HG03520 (cell line): ENCODE data around the gene PHF23.
A peak's percentile ranks its signal among the peaks of the same experiment; 100 is the strongest.

Experiments used
- ATAC-seq: cut with Tn5 transposase; IDR thresholded peaks from one replicate; pipeline ENCODE4 v1.9.1; 2021; ENCODE audit warnings: mild to moderate bottlenecking, moderate library complexity; ENCODE audit not compliant: unreplicated experiment

PHF23 gene

DNA sequence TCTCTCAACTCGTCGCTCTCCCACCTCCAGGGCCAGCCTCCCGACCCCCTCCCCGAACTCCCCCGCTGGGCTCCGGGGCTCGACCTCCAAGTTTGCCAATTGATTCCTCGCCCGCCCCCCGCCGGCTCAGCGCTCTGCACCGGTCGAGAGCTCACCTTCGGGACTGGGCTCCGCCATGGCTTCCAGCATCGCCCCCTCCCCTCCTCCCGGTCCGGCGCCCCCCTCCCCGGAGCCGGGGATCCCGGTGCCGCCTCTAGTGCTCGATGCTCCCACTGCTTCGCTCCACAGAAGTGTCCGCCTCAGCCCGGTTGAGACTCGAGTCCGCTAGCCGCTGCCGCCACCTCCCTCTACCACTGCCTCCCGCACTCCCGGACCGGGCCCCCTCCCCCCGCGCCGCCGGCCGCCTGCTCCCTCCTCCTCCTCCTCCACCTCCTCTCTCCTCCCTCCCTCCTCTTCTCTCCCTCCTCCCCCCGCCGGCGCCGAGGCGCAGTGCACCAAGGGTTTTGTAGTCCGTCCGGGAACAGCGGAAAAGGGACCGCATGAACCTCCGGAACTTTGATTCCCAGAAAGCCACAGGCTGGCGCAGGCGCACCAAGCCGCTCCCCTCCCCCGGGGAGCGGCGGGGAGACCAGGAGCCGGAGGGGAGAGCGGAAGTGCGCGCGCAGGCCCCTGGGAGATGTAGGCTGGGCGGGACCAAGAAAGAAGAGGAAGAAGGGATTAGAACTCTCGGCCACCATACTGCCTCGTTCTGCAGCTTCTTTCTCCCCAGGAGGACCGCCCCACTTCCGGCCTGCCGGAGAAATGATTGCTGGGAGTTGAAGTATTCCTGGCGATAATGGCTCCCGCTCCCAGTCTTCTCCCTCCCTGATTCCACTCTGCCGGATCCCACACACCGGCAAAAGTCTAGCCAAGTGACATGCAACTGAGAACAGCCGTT, at the start of gene PHF23:
Gene PHF23 (minus strand): TSS at position 367 of the 937 bp plus-strand sequence. CDS start 178 bp downstream, at position 189.
- peak; percentile 39 for ATAC-seq

DNA sequence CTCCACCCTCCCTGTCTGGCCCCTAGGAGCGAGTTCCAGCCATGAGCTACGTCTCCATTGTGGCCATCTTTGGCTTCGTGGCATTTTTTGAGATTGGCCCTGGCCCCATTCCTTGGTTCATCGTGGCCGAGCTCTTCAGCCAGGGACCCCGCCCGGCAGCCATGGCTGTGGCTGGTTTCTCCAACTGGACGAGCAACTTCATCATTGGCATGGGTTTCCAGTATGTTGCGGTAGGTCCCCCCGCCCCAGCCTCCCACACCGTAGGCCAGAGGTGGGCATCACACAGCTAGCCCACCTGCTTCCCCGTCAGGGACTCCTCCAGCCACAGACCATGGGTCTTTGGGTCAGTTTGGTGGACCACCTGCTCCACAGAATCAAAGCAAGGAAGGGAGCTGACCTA, 46.4 kb upstream of the PHF23 start:
- no peak for ATAC-seq

DNA sequence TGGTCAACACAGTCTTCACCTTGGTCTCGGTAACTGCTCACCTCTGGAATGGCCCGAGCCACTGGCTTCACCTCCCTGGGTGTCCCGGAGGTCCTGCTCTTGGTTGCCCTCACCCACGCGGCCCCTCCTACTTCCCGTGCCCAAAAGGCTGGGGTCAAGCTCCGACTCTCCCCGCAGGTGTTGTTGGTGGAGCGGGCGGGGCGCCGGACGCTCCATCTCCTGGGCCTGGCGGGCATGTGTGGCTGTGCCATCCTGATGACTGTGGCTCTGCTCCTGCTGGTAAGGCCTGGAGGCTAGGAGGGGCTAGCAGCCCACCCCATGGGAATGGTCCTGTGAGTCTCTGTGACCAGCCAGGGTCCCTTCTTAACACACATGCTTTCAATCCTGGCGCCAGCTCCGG, 45.7 kb upstream of the PHF23 start:
- ATAC-seq = no peak

DNA sequence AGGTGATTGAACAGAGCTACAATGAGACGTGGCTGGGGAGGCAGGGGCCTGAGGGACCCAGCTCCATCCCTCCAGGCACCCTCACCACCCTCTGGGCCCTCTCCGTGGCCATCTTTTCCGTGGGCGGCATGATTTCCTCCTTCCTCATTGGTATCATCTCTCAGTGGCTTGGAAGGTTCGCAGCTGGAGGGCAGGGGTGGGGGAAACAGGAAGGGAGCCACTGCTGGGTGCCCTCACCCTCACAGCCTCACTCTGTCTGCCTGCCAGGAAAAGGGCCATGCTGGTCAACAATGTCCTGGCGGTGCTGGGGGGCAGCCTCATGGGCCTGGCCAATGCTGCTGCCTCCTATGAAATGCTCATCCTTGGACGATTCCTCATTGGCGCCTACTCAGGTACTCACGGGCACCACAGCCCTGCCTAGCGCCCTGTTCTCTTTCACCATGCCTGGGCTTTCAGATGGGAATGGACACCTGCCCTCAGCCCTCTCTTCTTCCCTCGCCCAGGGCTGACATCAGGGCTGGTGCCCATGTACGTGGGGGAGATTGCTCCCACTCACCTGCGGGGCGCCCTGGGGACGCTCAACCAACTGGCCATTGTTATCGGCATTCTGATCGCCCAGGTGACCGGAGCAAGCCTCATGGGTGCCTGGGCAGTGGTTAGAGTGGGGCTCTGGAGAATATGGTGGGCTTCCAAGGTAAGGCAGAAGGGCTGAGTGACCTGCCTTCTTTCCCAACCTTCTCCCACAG, 44.4 kb upstream of the PHF23 start:
- no peak for ATAC-seq

DNA sequence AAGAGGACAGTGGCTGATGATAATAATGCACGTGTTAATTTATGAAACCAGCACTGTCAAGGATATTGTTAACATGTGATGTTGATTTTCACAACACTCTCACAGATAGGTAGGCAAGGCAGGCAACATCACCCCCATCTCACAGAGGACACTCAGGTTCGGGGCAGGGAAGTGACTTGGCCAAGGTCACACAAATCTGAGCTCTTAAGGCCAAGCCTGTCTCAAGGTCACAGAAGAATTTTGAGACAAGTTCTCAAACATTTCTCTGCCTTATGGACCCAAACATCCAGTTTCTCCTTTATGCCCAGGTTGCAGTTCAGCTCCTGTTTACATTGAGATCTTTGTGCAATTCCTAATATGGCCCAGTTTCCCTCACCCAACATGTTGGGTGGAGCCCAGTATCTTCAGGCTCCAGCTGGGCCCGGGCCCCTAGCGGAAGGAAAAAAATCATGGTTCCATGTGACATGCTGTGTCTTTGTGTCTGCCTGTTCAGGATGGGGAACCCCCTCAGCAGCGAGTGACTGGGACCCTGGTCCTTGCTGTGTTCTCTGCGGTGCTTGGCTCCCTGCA, 43.6 kb upstream of the PHF23 start:
- no peak for ATAC-seq

DNA sequence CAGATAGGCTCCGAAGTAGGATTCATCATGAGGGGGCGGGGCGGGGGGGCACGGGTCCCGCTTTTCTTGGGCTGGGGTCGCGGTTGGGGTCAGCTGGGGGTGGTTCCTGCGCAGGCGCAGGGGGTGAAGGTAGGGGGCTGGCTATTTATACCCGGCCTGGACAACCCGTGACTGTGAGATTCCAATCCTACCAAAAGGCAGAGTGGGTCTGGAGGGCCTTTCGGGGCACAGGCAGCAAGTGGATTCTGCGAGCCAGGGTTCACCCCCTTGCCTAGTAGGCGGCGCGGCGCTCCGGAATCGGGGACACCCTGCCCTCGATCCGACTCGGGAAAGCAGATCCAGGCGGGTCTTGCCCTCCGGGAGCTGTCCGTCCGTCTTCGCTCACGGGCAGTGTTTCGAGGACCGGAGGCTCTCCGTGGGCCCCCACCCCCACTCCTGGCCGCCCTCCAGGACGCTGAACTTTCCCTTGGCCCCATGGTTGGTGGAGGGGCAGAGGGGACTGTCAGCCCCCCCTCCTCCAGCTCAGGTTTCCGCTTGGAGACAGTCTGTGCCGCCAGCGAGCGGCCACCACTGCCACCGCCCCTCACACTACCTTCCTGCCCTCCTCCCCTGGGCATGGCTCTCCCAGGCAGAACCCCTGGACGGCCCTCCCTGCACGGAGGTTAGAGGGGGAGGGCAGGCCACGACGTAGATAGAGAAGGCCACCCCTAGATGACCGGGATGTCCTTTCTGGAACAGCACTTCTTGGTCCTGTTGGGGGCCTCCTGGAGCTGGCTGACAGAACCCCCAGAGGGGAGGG, 42.9 kb upstream of the PHF23 start:
- ATAC-seq = no peak

DNA sequence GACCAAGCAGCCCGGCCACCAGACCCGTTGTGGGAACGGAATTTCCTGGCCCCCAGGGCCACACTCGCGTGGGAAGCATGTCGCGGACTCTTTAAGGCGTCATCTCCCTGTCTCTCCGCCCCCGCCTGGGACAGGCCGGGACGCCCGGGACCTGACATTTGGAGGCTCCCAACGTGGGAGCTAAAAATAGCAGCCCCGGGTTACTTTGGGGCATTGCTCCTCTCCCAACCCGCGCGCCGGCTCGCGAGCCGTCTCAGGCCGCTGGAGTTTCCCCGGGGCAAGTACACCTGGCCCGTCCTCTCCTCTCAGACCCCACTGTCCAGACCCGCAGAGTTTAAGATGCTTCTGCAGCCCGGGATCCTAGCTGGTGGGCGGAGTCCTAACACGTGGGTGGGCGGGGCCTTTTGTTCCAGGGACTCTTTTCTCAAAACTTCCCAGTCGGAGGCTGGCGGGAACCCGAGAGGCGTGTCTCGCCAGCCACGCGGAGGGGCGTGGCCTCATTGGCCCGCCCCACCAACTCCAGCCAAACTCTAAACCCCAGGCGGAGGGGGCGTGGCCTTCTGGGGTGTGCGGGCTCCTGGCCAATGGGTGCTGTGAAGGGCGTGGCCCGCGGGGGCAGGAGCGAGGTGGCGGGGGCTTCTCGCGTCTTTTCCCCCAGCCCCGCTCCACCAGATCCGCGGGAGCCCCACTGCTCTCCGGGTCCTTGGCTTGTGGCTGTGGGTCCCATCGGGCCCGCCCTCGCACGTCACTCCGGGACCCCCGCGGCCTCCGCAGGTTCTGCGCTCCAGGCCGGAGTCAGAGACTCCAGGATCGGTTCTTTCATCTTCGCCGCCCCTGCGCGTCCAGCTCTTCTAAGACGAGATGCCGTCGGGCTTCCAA, 42.1 kb upstream of the PHF23 start, which contains the start of gene SLC2A4:
Gene SLC2A4 (plus strand): TSS at position 645 of the 879 bp plus-strand sequence. CDS start 217 bp downstream, at position 862.
- no peak for ATAC-seq

DNA sequence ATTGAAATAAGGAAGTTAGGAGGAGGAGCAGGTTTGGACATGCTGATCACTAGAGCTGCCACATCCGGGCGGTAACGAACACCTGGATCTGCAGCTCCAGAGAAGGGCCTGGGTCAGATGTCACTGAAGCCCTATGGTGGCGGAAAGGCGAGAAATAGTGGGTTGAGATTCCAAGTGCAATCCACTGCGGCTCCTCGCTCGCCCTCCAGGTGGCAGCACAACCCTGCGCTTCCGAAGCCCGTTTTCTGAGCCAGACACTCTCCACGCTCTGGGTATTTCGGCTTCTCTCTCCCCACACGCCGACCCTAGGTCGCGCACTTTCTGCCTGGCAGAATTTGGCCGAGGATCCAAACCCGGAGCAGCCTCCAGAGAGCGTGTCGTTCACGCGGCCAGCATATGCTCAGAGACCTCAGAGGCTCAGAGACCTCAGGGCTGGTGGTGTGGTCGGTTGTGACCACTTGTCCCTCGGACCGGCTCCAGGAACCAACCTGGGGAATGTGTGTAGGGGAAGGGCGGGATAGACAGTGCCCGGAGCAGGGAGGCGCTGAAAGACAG, 41.3 kb upstream of the PHF23 start:
- ATAC-seq = no peak

DNA sequence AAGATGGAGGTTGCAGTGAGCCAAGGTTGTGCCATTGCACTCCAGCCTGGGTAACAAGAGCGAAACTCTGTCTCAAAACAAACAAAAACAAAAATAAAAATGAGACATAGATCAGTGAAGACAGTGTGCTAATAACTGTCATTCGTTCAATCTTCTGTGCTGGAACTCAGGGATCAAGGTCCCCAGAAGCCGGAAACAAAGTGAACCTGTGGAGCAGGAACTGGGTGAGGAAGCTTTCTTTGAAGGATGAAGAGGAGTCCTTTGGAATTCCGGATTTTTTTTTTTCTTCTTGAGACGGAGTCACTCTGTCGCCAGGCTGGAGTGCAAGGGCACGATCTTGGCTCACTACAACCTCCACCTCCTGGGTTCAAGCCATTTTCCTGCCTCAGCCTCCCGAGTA, 40.2 kb upstream of the PHF23 start:
- no peak for ATAC-seq

DNA sequence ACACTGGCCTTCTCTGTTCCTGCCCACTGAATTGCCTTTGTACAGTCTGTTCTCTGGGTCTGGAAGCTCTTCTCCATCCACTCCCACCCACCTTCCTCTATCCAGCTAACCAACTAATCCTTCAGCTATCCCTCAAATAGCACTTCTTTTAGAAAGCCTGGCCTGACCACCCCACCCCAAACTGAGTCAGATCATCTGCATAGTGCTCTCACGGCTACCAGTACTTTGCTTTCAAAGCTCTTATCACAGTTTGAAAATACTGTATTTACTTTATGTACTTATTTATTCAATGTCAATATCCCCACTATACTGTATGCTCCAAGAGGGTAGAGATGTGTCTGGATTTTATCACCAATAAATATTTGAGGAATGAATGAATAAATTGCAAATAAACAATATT, 27.5 kb upstream of the PHF23 start:
- no peak for ATAC-seq

DNA sequence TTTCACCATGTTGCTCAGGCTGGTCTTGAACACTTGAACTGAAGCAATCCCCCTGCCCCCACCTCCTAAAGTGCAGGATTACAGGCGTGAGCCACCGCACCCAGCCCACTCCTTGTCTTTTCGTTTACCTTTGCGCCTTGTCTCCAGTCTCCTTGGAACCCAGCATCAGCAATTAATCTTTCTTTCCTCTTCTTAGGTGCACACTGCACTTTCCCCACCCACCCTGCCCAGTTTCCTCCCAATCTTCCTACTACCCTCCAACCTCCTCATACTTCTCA, 24.5 kb upstream of the PHF23 start:
- ATAC-seq = no peak

DNA sequence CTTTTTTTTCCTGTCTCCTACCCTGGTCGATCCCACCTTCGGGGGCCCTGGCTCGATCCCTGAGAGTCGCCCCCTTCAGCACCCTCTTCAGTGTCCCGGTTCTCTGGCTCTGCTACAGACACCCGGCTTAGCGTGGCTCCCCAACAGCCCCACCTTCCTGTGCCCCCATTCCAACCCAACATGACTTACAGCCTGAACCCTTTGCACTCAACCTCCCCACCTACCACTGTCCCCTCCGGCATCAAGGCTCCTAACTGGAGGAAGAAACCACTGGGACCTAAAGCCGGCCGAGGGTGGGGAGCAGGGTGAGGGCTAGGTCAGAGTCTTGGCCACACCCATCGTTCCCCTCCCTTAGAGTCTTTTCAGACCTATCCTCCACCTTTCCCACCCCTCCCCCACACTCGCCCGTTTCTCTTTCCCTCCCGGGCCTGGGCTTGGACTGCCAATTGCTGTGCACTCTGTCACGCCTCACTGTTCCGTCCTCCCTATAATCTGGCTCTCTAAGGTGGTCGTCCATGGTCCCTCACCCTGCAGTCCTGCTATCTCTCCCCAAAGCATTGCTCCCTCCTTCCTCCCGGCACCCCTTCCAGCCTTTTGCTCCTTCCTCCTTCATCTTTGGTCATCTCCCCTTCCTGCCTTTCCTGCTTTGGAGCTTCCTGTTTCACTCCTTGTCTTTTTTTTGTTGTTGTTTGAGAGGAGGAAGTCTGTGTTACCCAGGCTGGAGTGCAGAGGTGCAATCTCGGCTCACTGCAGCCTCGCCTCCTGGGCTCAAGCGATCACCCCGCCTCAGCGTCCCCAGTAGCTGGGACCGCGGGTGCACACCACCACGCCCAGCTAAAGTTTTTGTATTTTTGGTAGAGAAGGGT, 23.9 kb upstream of the PHF23 start:
- no peak for ATAC-seq

DNA sequence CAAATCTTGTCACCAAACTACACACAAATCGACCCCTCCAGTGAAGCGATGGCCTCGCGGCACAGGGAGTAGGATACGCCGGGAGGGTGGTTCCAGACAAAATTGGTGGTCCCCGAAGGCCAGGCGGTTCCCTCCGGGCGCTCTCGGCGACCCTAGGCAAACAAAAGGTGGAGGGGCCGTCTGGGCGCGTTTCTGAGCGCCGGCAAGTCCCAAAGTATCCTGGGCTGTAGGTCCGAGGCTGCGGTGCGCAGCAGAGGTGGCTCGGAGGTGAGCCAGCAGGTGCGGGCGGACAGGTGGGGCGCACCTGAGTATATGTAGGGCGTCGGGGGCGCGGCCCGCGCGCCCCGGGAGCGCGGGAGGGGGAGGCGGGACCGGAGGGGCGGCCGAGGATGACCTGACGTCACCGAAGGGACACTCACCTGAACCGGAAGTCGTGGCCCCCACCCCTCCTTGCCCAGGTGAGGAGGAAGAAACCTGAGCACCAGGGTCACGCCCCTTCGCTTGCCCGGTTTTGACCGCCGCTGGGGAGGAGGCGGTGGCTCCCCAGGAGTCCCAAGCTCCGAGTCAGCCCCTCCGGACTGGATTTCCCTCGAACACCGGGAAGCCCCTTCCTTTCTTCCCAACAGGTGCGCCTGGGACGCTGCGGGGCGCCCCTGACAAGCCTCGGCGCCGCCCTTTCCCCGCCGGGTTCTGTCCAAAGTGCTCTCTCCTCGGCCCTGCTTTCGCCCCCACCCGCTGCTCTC, 23.1 kb upstream of the PHF23 start, which contains the start of gene CLDN7:
Gene CLDN7 (minus strand): TSS at position 287 of the 743 bp plus-strand sequence. CDS start 435 bp downstream, outside the sequence.
- no peak for ATAC-seq

DNA sequence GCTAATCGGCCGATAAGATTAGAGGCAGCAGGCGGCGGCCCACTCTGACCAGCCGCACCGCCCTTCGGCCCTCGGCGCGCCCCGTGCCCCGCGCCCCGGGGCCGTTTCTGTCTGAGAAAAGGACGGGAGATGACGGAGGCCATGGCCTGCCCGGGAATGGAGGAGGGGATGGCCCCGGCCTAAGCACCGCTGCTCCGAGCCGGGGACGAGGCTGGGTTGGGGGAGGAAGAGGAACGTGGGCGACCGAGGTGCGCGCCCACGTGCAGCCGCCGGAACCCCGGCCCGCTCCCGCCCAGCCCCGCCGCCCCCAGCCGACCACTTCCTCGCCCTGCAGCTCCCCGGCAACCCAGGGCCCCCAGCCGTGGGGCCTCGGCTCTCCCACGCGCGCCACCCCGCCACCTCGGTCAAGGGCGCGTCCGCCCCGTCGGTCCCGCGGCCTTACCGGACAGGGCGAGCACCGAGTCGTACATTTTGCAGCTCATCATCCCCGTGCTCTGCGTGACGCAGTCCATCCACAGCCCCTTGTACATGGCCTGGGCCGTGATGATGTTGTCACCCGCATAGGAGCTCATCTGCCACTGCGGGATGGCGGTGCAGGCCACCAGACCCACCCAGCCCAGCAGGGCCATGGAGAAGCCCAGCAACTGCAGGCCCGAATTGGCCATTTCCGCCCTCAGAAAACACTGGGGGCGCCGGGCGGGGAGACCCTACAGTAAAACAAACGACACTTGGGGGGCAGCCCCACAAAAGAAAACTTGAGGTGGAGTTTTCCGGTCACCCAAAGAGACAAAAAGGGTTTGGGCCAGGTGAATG, 22.3 kb upstream of the PHF23 start:
- no peak for ATAC-seq

DNA sequence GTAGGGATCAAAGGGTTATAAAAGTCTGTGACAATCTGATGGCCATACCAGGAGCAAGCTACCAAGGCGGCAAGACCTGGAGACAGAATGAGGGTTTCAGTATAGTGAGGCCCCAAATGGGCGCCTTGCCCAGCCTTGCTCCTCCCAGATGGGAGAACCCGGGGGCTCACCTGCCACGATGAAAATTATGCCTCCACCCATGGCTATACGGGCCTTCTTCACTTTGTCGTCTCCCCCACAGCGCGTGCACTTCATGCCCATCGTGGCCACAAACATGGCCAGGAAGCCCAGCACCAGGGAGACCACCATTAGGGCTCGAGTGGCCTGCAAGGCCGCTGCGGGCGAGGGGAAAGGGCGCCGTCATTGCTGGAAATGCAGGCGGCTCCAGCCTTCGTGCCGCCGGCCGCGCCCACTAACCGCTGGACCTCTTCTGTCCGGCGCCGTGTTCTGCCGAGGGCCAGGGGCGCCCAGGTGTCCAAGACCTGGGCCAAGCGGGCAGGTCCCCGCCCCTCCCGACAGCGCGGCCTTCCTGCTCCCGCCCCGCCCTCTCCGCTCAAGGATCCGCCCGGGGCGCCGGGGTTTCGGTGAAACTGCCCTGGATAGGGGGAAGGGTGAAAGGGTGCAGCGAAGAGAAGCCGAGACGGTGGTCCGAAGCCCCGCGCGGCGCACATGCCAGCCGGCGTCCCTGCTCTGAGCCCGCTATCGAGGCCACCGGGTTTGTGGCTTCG, 21.6 kb upstream of the PHF23 start:
- ATAC-seq = no peak

DNA sequence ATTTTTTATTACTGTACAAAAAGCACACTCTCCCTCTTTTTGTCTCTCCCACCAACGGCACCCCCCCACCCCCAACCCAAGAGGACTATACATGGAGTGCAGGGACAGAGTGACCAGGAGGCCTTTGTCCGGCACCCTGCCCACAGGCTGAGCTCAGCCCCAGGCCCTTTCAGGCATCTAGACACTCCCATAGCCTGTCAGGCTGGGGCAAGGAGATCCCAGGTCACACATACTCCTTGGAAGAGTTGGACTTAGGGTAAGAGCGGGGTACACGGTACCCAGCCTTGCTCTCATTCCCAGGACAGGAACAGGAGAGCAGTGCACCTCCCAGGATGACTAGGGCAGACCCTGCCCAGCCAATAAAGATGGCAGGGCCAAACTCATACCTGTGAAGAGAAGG, 20.9 kb upstream of the PHF23 start:
- no peak for ATAC-seq

DNA sequence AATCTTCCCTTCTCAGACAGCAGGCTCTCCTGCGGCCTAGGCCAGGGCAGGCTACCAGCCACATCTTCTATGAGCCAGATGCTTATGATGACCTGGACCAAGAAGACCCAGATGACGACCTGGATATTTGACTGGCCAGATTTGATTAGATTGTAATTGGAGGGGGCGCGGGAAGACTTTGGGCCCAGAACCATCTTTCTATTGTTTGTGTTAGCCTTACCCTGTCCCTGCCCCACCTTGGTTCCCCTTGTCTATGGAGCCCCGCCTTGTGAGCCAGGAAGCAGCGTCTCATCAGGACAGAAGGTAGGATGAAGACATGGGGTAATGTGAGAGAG, 20.3 kb upstream of the PHF23 start:
- ATAC-seq = no peak
